Measurements from ENCODE around the gene HBZ. TPM values are rescaled to one million over a fixed set of nuclear protein-coding genes. Genes with fewer than 3 reads are reported as not detected.
"Not testable (repeated sequence)": the region's sequence is repeated elsewhere in the genome, so short reads cannot be mapped to it uniquely, and the experiment has no call there.

Gene HBZ
- 0.31 TPM for total RNA-seq

GRCh38 chr16:152141-153128, at the start of gene HBZ:
TSS of gene HBZ (plus strand) at chr16:152644. CDS start at chr16:152910, 266 bp downstream.
- no peak for DNase-seq

- DNase-seq, result no peak
Measured at GRCh38 chr16:104355-104754, 48.1 kb upstream of the HBZ start.

GRCh38 chr16:104928-105327, 47.5 kb upstream of the HBZ start:
- DNase-seq, result no peak

GRCh38 chr16:105521-105920, 46.9 kb upstream of the HBZ start:
- no peak for DNase-seq

- peak; percentile 39 for DNase-seq
Measured at GRCh38 chr16:106623-107324, 45.7 kb upstream of the HBZ start.

- no peak for DNase-seq
Measured at GRCh38 chr16:112153-112840, 40.1 kb upstream of the HBZ start.

GRCh38 chr16:114327-114726, 38.1 kb upstream of the HBZ start:
- no peak for DNase-seq

GRCh38 chr16:116015-116414, 36.4 kb upstream of the HBZ start:
- no peak for DNase-seq

- no peak for DNase-seq
Measured at GRCh38 chr16:117379-118365, 34.8 kb upstream of the HBZ start.

GRCh38 chr16:118857-119256, 33.6 kb upstream of the HBZ start:
- DNase-seq, result no peak

GRCh38 chr16:119295-119694, 33.1 kb upstream of the HBZ start:
- DNase-seq, result no peak

- DNase-seq, result no peak
Measured at GRCh38 chr16:119835-120491, 32.5 kb upstream of the HBZ start.

GRCh38 chr16:120756-121155, 31.7 kb upstream of the HBZ start:
- no peak for DNase-seq

GRCh38 chr16:122361-122760, 30.1 kb upstream of the HBZ start:
- no peak for DNase-seq

- DNase-seq, result not testable (repeated sequence)
Measured at GRCh38 chr16:123558-124350, 28.7 kb upstream of the HBZ start.

- no peak for DNase-seq
Measured at GRCh38 chr16:125011-125410, 27.4 kb upstream of the HBZ start.

- no peak for DNase-seq
Measured at GRCh38 chr16:129075-129474, 23.4 kb upstream of the HBZ start.

- DNase-seq, result no peak
Measured at GRCh38 chr16:130533-131173, 21.8 kb upstream of the HBZ start.

- DNase-seq, result no peak
Measured at GRCh38 chr16:132120-132519, 20.3 kb upstream of the HBZ start.

- DNase-seq, result no peak
Measured at GRCh38 chr16:133716-134115, 18.7 kb upstream of the HBZ start.

Measured in occipital lobe (tissue), 2 donors.